ENCODE measurements around the gene RARRES1.

Gene RARRES1

DNA sequence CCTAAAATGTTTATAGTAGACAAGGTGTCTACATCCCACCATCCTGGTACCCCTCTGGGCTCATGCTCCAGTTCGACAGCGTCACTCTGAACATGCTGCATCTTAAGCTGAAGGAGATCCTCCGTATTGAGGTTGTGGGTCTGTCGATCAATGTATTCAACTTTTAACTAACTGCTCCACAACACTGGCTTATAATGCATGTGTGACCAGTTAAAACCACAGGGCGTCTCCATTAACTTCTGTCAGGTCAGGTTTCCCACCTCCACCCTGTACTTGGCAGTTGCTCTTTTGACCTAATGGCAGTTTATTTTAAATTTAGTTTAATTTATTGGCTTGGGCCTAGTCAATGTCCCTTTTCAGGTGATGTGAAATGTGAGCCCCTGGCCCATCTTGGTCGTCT, 17.8 kb upstream of the RARRES1 start:
- no peaks in the 10 kb centered on the region for H3K4me1 ChIP-seq (ENCODE audit: insufficient read depth, insufficient read length)
- H3K4me3 ChIP-seq (ENCODE audit: insufficient read length, low read depth): no peak overlapping the region
- DNase-seq (ENCODE audit: low read depth, low spot score): no peak
- no peaks in the 10 kb centered on the region for H3K36me3 ChIP-seq (ENCODE audit: insufficient read depth, insufficient read length, low read length)
- H3K9me3 ChIP-seq (ENCODE audit: insufficient read depth, low read length): peaks cover 2% of the 10 kb centered on the region; the same call in 1 of the 2 replicates
- TF ChIP-seq SUZ12 (IDR thresholded peaks at IDR 0.05; ENCODE audit: extremely low read depth, insufficient read depth, insufficient read length) (no peak), ZNF274 (IDR thresholded peaks at IDR 0.05; ENCODE audit: low read depth, low read length) (no peak), YY1 (IDR thresholded peaks at IDR 0.05; ENCODE audit: insufficient read depth, insufficient read length) (no peak)
- H3K27me3 ChIP-seq (ENCODE audit: insufficient read depth, insufficient read length): no peaks in the 10 kb centered on the region
- no peak overlapping the region for H3K9ac ChIP-seq (ENCODE audit: insufficient read length, low read depth)

DNA sequence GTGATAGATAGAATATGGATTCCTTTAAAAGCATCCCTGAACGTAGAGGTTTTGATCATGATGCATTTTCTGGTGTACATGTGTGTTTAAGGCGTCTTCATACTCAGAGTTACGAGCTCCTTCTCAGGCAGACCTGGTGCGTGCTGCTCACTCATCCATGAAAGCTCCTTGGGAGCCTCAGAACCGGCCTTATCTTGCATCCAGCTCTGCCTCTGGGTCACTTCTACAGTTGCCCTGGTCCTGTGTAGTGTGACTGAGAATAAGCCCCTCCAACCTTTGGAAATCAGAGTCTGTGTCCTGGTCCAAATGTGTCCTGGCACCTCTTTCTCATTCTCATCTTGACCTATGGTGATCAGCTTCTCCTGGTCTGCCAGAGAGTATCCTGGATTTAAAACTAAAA, 17.3 kb upstream of the RARRES1 start:
- no peaks in the 10 kb centered on the region for H3K36me3 ChIP-seq (ENCODE audit: insufficient read depth, insufficient read length, low read length)

DNA sequence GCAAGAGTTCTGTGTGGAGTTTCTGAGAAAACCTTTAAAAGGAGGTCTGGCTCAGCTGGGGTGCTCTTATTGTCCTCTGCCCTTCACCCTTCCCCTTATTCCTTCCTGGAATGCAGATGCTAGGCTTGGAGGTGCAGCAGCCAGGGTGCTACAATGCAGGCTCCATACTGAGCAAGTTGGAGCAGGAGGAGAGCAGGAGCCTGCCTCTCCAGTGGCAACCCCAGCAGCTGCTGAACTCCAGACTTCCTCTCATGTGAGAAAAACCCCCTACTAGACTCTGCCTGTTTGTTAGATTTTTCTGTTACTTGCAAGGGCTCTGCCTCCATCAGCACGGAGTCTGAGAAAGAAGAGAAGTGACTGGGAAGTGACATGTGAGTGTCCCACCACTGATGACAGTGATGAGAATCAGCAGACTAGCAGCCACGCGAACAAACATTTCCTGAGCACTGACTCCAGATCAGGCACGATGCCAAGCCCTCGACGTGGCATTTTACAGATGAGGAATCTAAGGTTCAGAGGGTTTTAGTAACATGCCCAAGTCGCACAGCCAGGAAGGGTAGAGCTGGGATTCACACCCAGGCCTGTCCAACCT, 16.1 kb upstream of the RARRES1 start:
- Histone ChIP-seq H3K9ac (ENCODE audit: insufficient read length, low read depth) (no peak overlapping the region), H3K36me3 (ENCODE audit: insufficient read depth, insufficient read length, low read length) (no peaks in the 10 kb centered on the region), H3K4me1 (ENCODE audit: insufficient read depth, insufficient read length) (no peaks in the 10 kb centered on the region), H3K4me3 (ENCODE audit: insufficient read length, low read depth) (no peak overlapping the region), H3K27me3 (ENCODE audit: insufficient read depth, insufficient read length) (no peaks in the 10 kb centered on the region), H3K9me3 (ENCODE audit: insufficient read depth, low read length) (peaks cover 5% of the 10 kb centered on the region; the same call in 1 of the 2 replicates)
- no peak for TF ChIP-seq YY1 (IDR thresholded peaks at IDR 0.05; ENCODE audit: insufficient read depth, insufficient read length)
- no peak for TF ChIP-seq SUZ12 (IDR thresholded peaks at IDR 0.05; ENCODE audit: extremely low read depth, insufficient read depth, insufficient read length)
- TF ChIP-seq ZNF274 (IDR thresholded peaks at IDR 0.05; ENCODE audit: low read depth, low read length): no peak
- DNase-seq (ENCODE audit: low read depth, low spot score): no peak

More for the DNA sequence above, 17.3 kb upstream of the RARRES1 start:
- no peak for DNase-seq (ENCODE audit: low read depth, low spot score)
- Histone ChIP-seq H3K27me3 (ENCODE audit: insufficient read depth, insufficient read length) (no peaks in the 10 kb centered on the region), H3K4me3 (ENCODE audit: insufficient read length, low read depth) (no peak overlapping the region), H3K9ac (ENCODE audit: insufficient read length, low read depth) (no peak overlapping the region), H3K4me1 (ENCODE audit: insufficient read depth, insufficient read length) (no peaks in the 10 kb centered on the region), H3K9me3 (ENCODE audit: insufficient read depth, low read length) (peaks cover 5% of the 10 kb centered on the region; the same call in 1 of the 2 replicates)
- TF ChIP-seq ZNF274 (IDR thresholded peaks at IDR 0.05; ENCODE audit: low read depth, low read length) (no peak), SUZ12 (IDR thresholded peaks at IDR 0.05; ENCODE audit: extremely low read depth, insufficient read depth, insufficient read length) (no peak), YY1 (IDR thresholded peaks at IDR 0.05; ENCODE audit: insufficient read depth, insufficient read length) (no peak)

GRCh38 chr3:158747417-158747816, 15.2 kb upstream of the RARRES1 start:
- Histone ChIP-seq H3K9me3 (ENCODE audit: insufficient read depth, low read length) (peaks cover 5% of the 10 kb centered on the region; the same call in 1 of the 2 replicates), H3K4me1 (ENCODE audit: insufficient read depth, insufficient read length) (no peaks in the 10 kb centered on the region), H3K27me3 (ENCODE audit: insufficient read depth, insufficient read length) (no peaks in the 10 kb centered on the region), H3K4me3 (ENCODE audit: insufficient read length, low read depth) (no peak overlapping the region), H3K9ac (ENCODE audit: insufficient read length, low read depth) (no peak overlapping the region), H3K36me3 (ENCODE audit: insufficient read depth, insufficient read length, low read length) (no peaks in the 10 kb centered on the region)
- TF ChIP-seq YY1 (IDR thresholded peaks at IDR 0.05; ENCODE audit: insufficient read depth, insufficient read length) (no peak), SUZ12 (IDR thresholded peaks at IDR 0.05; ENCODE audit: extremely low read depth, insufficient read depth, insufficient read length) (no peak), ZNF274 (IDR thresholded peaks at IDR 0.05; ENCODE audit: low read depth, low read length) (no peak)
- no peak for DNase-seq (ENCODE audit: low read depth, low spot score)

DNA sequence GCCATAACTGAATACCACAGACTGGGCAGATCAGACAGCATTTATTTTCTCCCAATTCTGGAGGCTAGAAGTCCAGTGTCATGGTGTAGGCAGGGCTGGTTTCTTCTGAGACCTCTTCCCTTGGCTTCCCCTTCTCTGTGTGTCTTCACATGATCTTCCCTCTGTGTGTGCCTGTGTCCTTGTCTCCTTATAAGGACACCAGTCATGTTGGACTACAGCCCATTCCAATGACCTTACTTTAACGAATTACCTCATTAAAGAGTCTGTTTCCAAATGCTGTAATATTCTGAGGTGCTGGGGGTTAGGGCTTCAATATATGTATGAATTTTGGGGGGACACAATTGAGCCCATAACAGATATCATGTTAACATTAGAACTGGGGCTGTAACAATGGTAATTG, 13.3 kb upstream of the RARRES1 start:
- Histone ChIP-seq H3K27me3 (ENCODE audit: insufficient read depth, insufficient read length) (no peaks in the 10 kb centered on the region), H3K4me3 (ENCODE audit: insufficient read length, low read depth) (no peak overlapping the region), H3K9ac (ENCODE audit: insufficient read length, low read depth) (no peak overlapping the region), H3K4me1 (ENCODE audit: insufficient read depth, insufficient read length) (no peaks in the 10 kb centered on the region), H3K36me3 (ENCODE audit: insufficient read depth, insufficient read length, low read length) (no peaks in the 10 kb centered on the region), H3K9me3 (ENCODE audit: insufficient read depth, low read length) (peaks cover 5% of the 10 kb centered on the region; the same call in 1 of the 2 replicates)
- TF ChIP-seq YY1 (IDR thresholded peaks at IDR 0.05; ENCODE audit: insufficient read depth, insufficient read length): no peak
- no peak for TF ChIP-seq SUZ12 (IDR thresholded peaks at IDR 0.05; ENCODE audit: extremely low read depth, insufficient read depth, insufficient read length)
- TF ChIP-seq ZNF274 (IDR thresholded peaks at IDR 0.05; ENCODE audit: low read depth, low read length): no peak
- no peak for DNase-seq (ENCODE audit: low read depth, low spot score)

DNA sequence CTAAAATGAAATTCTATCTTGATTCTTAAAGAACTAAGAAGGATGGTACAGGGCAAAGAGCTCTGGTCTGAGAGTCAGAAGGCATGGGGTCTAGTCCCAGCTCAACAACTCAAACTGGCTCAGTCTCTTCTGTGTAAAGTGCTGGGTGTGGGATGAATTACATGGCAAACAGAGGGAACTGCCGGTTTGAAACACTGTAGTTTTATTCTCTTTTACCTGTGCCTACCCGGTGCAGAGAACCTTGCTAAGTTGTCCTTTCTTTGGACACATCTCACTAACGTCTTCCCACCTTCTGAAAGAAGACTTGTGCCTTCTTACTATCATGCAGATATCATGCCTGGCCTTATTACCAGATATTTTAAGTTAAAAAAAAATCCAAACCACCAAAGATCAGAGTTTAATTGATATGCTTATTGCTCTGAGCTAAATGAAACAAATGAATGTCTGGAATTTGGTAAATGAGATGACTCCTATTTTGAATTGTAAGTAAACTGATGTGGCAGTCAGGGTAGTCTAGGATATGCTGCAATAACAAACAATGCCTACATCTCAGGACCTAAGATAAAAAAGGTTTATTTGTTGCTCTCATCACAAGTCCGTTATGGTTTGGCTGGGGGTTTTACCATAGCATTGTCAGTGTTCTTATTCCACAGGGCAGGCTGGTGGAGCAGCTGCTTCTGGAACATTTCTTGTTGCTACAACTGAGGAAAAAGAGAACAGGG, 12.5 kb upstream of the RARRES1 start:
- no peak for DNase-seq (ENCODE audit: low read depth, low spot score)
- Histone ChIP-seq H3K4me1 (ENCODE audit: insufficient read depth, insufficient read length) (no peaks in the 10 kb centered on the region), H3K27me3 (ENCODE audit: insufficient read depth, insufficient read length) (no peaks in the 10 kb centered on the region), H3K9me3 (ENCODE audit: insufficient read depth, low read length) (peaks cover 5% of the 10 kb centered on the region; the same call in 1 of the 2 replicates), H3K9ac (ENCODE audit: insufficient read length, low read depth) (no peak overlapping the region), H3K4me3 (ENCODE audit: insufficient read length, low read depth) (no peak overlapping the region), H3K36me3 (ENCODE audit: insufficient read depth, insufficient read length, low read length) (no peaks in the 10 kb centered on the region)
- no peak for TF ChIP-seq ZNF274 (IDR thresholded peaks at IDR 0.05; ENCODE audit: low read depth, low read length)
- no peak for TF ChIP-seq YY1 (IDR thresholded peaks at IDR 0.05; ENCODE audit: insufficient read depth, insufficient read length)
- TF ChIP-seq SUZ12 (IDR thresholded peaks at IDR 0.05; ENCODE audit: extremely low read depth, insufficient read depth, insufficient read length): no peak
